Kidney (tissue), 14 donors: Measurements from ENCODE around the gene PLXNC1. TPM values are rescaled to one million over a fixed set of nuclear protein-coding genes. Genes with fewer than 3 reads are reported as not detected.

Source experiments
- DNase-seq, 5 donors: peaks; one replicate each; pipeline ENCODE4 v3.0.0-alpha.2; 2013 to 2020
- FAIRE-seq: peaks from 2 replicates; lab custom pipeline; 2012; peaks lifted over from hg19 to GRCh38; lab: Jason Lieb, UNC
- H3K27ac ChIP-seq, 2 donors: one replicate each; pipeline ENCODE4 v1.7.0; 2013; ENCODE audit warnings: low read depth in 2 of 2, low read length in 2 of 2, inconsistent platforms in 1 of 2
- H3K27me3 ChIP-seq: one replicate; pipeline ENCODE4 v1.7.1; 2013; ENCODE audit warnings: low read length, inconsistent platforms; ENCODE audit not compliant: control insufficient read depth, insufficient read depth
- H3K36me3 ChIP-seq, 3 donors: one replicate each; pipeline versions ENCODE4 v1.7.0 to v1.7.1; 2013; ENCODE audit warnings: low read length in 3 of 3, control low read depth in 1 of 3, inconsistent platforms in 1 of 3; ENCODE audit not compliant: insufficient read depth in 3 of 3, control insufficient read depth in 2 of 3
- H3K4me1 ChIP-seq, 3 donors: one replicate each; pipeline versions ENCODE4 v1.7.0 to v1.7.1; 2013; ENCODE audit warnings: low read length in 3 of 3, inconsistent platforms in 1 of 3, low read depth in 1 of 3; ENCODE audit not compliant: control insufficient read depth in 2 of 3, insufficient read depth in 2 of 3
- H3K4me3 ChIP-seq, 3 donors: one replicate each; pipeline versions ENCODE4 v1.7.0 to v1.8.1; 2013; ENCODE audit warnings: low read length in 3 of 3, control low read depth in 1 of 3, inconsistent platforms in 1 of 3
- H3K9ac ChIP-seq, 3 donors: one replicate each; pipeline versions ENCODE4 v1.7.0 to v1.7.1; 2013; ENCODE audit warnings: low read length in 3 of 3, control low read depth in 1 of 3, inconsistent platforms in 1 of 3
- H3K9me3 ChIP-seq, 3 donors: one replicate each; pipeline versions ENCODE4 v1.7.0 to v1.7.1; 2013; ENCODE audit warnings: low read length in 3 of 3, control low read depth in 1 of 3, inconsistent platforms in 1 of 3; ENCODE audit not compliant: control insufficient read depth in 2 of 3, insufficient read depth in 1 of 3
- CTCF ChIP-seq: IDR thresholded peaks from 3 replicates; pipeline ENCODE4 v1.5.1; 2012; ENCODE audit warnings: mild to moderate bottlenecking, moderate library complexity, borderline replicate concordance; ENCODE audit not compliant: insufficient read depth; ENCODE audit errors: extremely low read depth
- intact Hi-C: fragments of 100-400 bp; cut with DNase I; formaldehyde crosslinking; loops from one replicate; pipeline ENCODE4 v1.11.1; 2022
- polyA plus RNA-seq: library from polyadenylated mRNA; stranded (reverse); fragments of 350-450 nt; fragmentation: Illumina TruSeq; extraction: RNeasy Lipid Tissue Mini Kit (QIAGEN cat#74804); gene quantifications from one replicate; pipeline ENCODE4 v1.2.3, GENCODE V29; 2014; ENCODE audit warnings: low read depth, low replicate concordance; ENCODE audit not compliant: insufficient read depth
- total RNA-seq: library from RNA; stranded (reverse); fragmentation: NEBNext Ultra II Directional; extraction: Animal tissue kit (Norgen Biotek cat#: 25700); gene quantifications from one replicate; pipeline ENCODE4 v1.2.1, GENCODE V29; 2021
- donor health status: control.
- donor health status: control.
- donor health status: control.
- donor health status: control.
- donor health status: control.
- donor health status: DM: yes; HTN: yes; CAD: no.
- donor health status: Normal renal cell carcinoma (clear cell type).

PLXNC1 gene
- total and polyA plus RNA-seq, 2 donors from 2014 or later, result 1.8 to 11.6 TPM

- no peak for TF ChIP-seq CTCF
- no peak overlapping the region for H3K27ac ChIP-seq
- H3K36me3 ChIP-seq, result no peaks in the 10 kb centered on the region
- no peak for FAIRE-seq
- H3K27me3 ChIP-seq, result no peaks in the 10 kb centered on the region
- intact Hi-C loops, result loop anchor here (5.0 to 10.0 kb wide), 2 partner anchors 598 to 1115 kb away; no protein-coding TSS in a partner anchor
- DNase-seq, result no peak
- no peaks in the 10 kb centered on the region for H3K9me3 ChIP-seq
- no peak overlapping the region for H3K9ac ChIP-seq
- H3K4me3 ChIP-seq, result no peak overlapping the region
- peaks cover 0 to 6% (median 0%) of the 10 kb centered on the region in 3 donors for H3K4me1 ChIP-seq
These were observed 48.2 kb upstream of the PLXNC1 start for GRCh38 chr12:94100211-94100627.

- peak; percentile 87 for TF ChIP-seq CTCF
- intact Hi-C loops, result loop anchor here (5.0 to 10.0 kb wide), 2 partner anchors 599 to 1116 kb away; no protein-coding TSS in a partner anchor
- peak; percentile 80 to 90 (median 87) for DNase-seq
- Histone ChIP-seq H3K4me3 (peak overlapping the region; percentile 71 to 79 (median 74)), H3K9me3 (no peaks in the 10 kb centered on the region), H3K27ac (no peak overlapping the region), H3K27me3 (no peaks in the 10 kb centered on the region), H3K36me3 (no peaks in the 10 kb centered on the region), H3K4me1 (peaks cover 0 to 6% (median 0%) of the 10 kb centered on the region in 3 donors), H3K9ac (peak overlapping the region in 2 of 3 donors; percentile 52 to 66)
- FAIRE-seq, result no peak
These were observed 47.2 kb upstream of the PLXNC1 start for GRCh38 chr12:94100990-94101737.

- FAIRE-seq (no peak), DNase-seq (peak; percentile 84 to 94 (median 91))
- Histone ChIP-seq H3K4me3 (peak overlapping the region; percentile 71 to 79 (median 74)), H3K27me3 (no peaks in the 10 kb centered on the region), H3K9ac (peak overlapping the region; percentile 52 to 66 (median 63)), H3K9me3 (no peaks in the 10 kb centered on the region), H3K36me3 (no peaks in the 10 kb centered on the region), H3K4me1 (peaks cover 0 to 6% (median 0%) of the 10 kb centered on the region in 3 donors), H3K27ac (peak overlapping the region in 1 of 2 donors; percentile 15)
- TF ChIP-seq CTCF, result peak; percentile 96
- intact Hi-C loops, result loop anchor here (5.0 to 10.0 kb wide), 2 partner anchors 600 to 1117 kb away; no protein-coding TSS in a partner anchor
These were observed 46.4 kb upstream of the PLXNC1 start for GRCh38 chr12:94101738-94102660.
